Measurements from ENCODE around the gene PANK3. TPM values are rescaled to one million over a fixed set of nuclear protein-coding genes. Genes with fewer than 3 reads are reported as not detected.

The PANK3 gene
- polyA plus RNA-seq, 1 donor from 2014 or later = 145 TPM

DNA sequence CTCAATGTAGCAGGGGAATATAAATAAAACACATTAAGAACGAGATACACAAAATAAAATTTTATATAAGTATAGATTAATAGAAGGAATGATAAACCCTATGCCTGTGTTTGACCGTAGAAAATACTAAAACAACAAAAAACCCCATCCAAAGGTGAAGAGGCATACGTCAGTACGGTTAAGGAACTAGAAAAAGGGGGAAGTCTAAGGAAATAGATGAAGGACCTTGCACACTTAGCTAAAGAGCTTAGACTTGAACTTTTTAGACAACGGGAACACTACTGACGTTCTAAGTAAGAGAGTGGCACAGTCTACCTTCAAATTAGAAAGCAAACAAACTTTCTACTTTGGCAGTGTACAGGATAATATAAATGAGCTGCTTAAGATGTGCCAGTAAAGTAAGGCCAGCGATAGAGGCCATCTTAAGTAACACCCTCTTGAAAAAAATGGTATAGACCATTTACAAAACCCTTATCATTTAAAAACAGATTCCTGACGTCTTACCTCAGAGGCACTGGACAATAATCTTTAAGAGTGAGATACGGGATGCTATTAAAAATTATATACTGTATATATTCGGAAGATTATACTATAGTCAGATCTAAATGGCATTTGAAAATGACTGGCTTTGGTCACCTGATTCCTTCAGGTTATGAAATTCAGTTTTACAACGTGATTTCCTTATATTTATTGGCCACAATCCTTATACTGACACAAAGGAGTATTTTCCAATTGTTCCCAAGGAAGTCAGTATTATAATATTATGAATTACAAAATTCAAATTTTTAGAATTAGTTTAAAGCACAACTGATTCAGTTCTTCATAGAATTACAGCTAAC, 8.5 kb downstream of the PANK3 start:
- H3K27ac ChIP-seq (ENCODE audit: low read length) = no peak overlapping the region
- no peaks in the 10 kb centered on the region for H4K20me1 ChIP-seq (ENCODE audit: insufficient read depth)

DNA sequence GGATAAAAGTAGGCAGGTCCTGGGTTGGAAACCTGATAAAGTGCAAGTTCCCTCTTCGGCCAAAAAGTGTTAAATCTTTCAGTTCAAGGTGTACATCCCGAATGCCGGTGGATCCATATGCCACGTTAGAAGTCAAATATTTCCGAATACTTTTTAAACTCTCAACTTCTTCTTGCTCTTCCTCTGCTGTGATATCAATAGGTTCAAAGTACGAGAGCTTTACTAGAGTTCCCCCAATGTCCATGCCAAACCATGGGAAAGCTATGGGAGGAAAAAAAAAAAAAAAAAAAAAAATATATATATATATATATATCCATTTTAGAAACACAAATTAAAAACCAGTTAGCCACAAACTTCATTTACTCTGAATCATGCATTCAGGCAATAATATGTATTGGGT, 10.4 kb downstream of the PANK3 start:
- Histone ChIP-seq H3K27ac (ENCODE audit: low read length) (no peak overlapping the region), H2AFZ (ENCODE audit: low read depth, low read length) (no peak overlapping the region), H3K36me3 (ENCODE audit: insufficient read depth, low read length) (no peaks in the 10 kb centered on the region), H3K9ac (ENCODE audit: low read length) (no peak overlapping the region), H3K4me2 (ENCODE audit: low read length) (no peak overlapping the region), H3K27me3 (ENCODE audit: insufficient read depth, low read depth, low read length) (no peaks in the 10 kb centered on the region), H3K9me2 (ENCODE audit: insufficient read depth, low read length) (no peaks in the 10 kb centered on the region), H3K4me3 (ENCODE audit: low read length) (no peak overlapping the region), H3K79me2 (replicated peaks; ENCODE audit: insufficient read depth, low read length) (peaks cover 74% of the 10 kb centered on the region), H4K20me1 (ENCODE audit: insufficient read depth) (no peaks in the 10 kb centered on the region), H3F3A (ENCODE audit: insufficient read depth, low read length, poor library complexity, severe bottlenecking) (no peaks in the 10 kb centered on the region), H3K9me3 (ENCODE audit: low read length) (no peaks in the 10 kb centered on the region)
- TF ChIP-seq POLR2AphosphoS5 (IDR thresholded peaks at IDR 0.05) = no peak
- no peak for TF ChIP-seq EP300 (conservative IDR thresholded peaks at IDR 0.05; ENCODE audit: poor library complexity, severe bottlenecking)
- TF ChIP-seq, protein P1, sequence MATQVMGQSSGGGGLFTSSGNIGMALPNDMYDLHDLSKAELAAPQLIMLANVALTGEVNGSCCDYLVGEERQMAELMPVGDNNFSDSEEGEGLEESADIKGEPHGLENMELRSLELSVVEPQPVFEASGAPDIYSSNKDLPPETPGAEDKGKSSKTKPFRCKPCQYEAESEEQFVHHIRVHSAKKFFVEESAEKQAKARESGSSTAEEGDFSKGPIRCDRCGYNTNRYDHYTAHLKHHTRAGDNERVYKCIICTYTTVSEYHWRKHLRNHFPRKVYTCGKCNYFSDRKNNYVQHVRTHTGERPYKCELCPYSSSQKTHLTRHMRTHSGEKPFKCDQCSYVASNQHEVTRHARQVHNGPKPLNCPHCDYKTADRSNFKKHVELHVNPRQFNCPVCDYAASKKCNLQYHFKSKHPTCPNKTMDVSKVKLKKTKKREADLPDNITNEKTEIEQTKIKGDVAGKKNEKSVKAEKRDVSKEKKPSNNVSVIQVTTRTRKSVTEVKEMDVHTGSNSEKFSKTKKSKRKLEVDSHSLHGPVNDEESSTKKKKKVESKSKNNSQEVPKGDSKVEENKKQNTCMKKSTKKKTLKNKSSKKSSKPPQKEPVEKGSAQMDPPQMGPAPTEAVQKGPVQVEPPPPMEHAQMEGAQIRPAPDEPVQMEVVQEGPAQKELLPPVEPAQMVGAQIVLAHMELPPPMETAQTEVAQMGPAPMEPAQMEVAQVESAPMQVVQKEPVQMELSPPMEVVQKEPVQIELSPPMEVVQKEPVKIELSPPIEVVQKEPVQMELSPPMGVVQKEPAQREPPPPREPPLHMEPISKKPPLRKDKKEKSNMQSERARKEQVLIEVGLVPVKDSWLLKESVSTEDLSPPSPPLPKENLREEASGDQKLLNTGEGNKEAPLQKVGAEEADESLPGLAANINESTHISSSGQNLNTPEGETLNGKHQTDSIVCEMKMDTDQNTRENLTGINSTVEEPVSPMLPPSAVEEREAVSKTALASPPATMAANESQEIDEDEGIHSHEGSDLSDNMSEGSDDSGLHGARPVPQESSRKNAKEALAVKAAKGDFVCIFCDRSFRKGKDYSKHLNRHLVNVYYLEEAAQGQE (IDR thresholded peaks at IDR 0.05; ENCODE audit: borderline replicate concordance) = no peak
- TF ChIP-seq, protein P2, sequence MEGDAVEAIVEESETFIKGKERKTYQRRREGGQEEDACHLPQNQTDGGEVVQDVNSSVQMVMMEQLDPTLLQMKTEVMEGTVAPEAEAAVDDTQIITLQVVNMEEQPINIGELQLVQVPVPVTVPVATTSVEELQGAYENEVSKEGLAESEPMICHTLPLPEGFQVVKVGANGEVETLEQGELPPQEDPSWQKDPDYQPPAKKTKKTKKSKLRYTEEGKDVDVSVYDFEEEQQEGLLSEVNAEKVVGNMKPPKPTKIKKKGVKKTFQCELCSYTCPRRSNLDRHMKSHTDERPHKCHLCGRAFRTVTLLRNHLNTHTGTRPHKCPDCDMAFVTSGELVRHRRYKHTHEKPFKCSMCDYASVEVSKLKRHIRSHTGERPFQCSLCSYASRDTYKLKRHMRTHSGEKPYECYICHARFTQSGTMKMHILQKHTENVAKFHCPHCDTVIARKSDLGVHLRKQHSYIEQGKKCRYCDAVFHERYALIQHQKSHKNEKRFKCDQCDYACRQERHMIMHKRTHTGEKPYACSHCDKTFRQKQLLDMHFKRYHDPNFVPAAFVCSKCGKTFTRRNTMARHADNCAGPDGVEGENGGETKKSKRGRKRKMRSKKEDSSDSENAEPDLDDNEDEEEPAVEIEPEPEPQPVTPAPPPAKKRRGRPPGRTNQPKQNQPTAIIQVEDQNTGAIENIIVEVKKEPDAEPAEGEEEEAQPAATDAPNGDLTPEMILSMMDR (IDR thresholded peaks at IDR 0.05; ENCODE audit: poor library complexity, severe bottlenecking) = no peak
- no peak for TF ChIP-seq EZH2 (IDR thresholded peaks at IDR 0.05; ENCODE audit: borderline replicate concordance, insufficient read depth, low read length, poor library complexity, severe bottlenecking)
- TF ChIP-seq TAF1 (IDR thresholded peaks at IDR 0.05; ENCODE audit: low read depth) = no peak
- no peak for TF ChIP-seq SMC3 (conservative IDR thresholded peaks at IDR 0.05; ENCODE audit: poor library complexity)
- TF ChIP-seq MXI1 (conservative IDR thresholded peaks at IDR 0.05; ENCODE audit: poor library complexity, severe bottlenecking) = no peak
- TF ChIP-seq RAD21 (conservative IDR thresholded peaks at IDR 0.05) = no peak

More for the DNA sequence above, 8.5 kb downstream of the PANK3 start:
- no peaks in the 10 kb centered on the region for H3K36me3 ChIP-seq (ENCODE audit: insufficient read depth, low read length)
- no peak overlapping the region for H3K4me3 ChIP-seq (ENCODE audit: low read length)
- H3K9ac ChIP-seq (ENCODE audit: low read length) = no peak overlapping the region
- TF ChIP-seq EZH2 (IDR thresholded peaks at IDR 0.05; ENCODE audit: borderline replicate concordance, insufficient read depth, low read length, poor library complexity, severe bottlenecking) = no peak
- TF ChIP-seq EP300 (conservative IDR thresholded peaks at IDR 0.05; ENCODE audit: poor library complexity, severe bottlenecking) = no peak
- no peak for TF ChIP-seq RAD21 (conservative IDR thresholded peaks at IDR 0.05)
- TF ChIP-seq POLR2AphosphoS5 (IDR thresholded peaks at IDR 0.05) = no peak
- TF ChIP-seq TAF1 (IDR thresholded peaks at IDR 0.05; ENCODE audit: low read depth) = no peak
- TF ChIP-seq, protein P1 (IDR thresholded peaks at IDR 0.05; ENCODE audit: borderline replicate concordance) = no peak
- H3K9me3 ChIP-seq (ENCODE audit: low read length) = no peaks in the 10 kb centered on the region
- peaks cover 82% of the 10 kb centered on the region for H3K79me2 ChIP-seq (replicated peaks; ENCODE audit: insufficient read depth, low read length)
- no peaks in the 10 kb centered on the region for H3F3A ChIP-seq (ENCODE audit: insufficient read depth, low read length, poor library complexity, severe bottlenecking)
- no peak overlapping the region for H3K4me2 ChIP-seq (ENCODE audit: low read length)
- H3K9me2 ChIP-seq (ENCODE audit: insufficient read depth, low read length) = no peaks in the 10 kb centered on the region
- no peak overlapping the region for H2AFZ ChIP-seq (ENCODE audit: low read depth, low read length)
- H3K27me3 ChIP-seq (ENCODE audit: insufficient read depth, low read depth, low read length) = no peaks in the 10 kb centered on the region

Measured in neural cell (in vitro differentiated cells).